Stimulated activated naive CD4-positive, alpha-beta T cell (primary cell): ENCODE measurements around the gene SDK1.
"Not testable (repeated sequence)": the region's sequence is repeated elsewhere in the genome, so short reads cannot be mapped to it uniquely, and the experiment has no call there.

Experiments used
- DNase-seq, 6 experiments: peaks; one replicate each; lab custom pipeline; 2025; lab: John Stamatoyannopoulos, UW

SDK1 gene

GRCh38 chr7:3927446-3928110, 626.5 kb downstream of the SDK1 start:
- DNase-seq: no peak

- no peak for DNase-seq
Observed at GRCh38 chr7:3928727-3929515, 627.9 kb downstream of the SDK1 start.

- DNase-seq: no peak
Observed at GRCh38 chr7:3931843-3932242, 630.8 kb downstream of the SDK1 start.

GRCh38 chr7:3937146-3937545, 636.1 kb downstream of the SDK1 start:
- no peak for DNase-seq

GRCh38 chr7:3937605-3938004, 636.6 kb downstream of the SDK1 start:
- DNase-seq: no peak

- DNase-seq: not testable (repeated sequence)
Observed at GRCh38 chr7:3941706-3942105, 640.7 kb downstream of the SDK1 start.

- DNase-seq: no peak
Observed at GRCh38 chr7:3942276-3942675, 641.2 kb downstream of the SDK1 start.

- DNase-seq: no peak
Observed at GRCh38 chr7:3942816-3943745, 642.0 kb downstream of the SDK1 start.

- no peak for DNase-seq
Observed at GRCh38 chr7:3943779-3944520, 642.9 kb downstream of the SDK1 start.

- DNase-seq: no peak
Observed at GRCh38 chr7:3949242-3949640, 648.2 kb downstream of the SDK1 start.

- no peak for DNase-seq
Observed at GRCh38 chr7:3950249-3950648, 649.2 kb downstream of the SDK1 start.

- no peak for DNase-seq
Observed at GRCh38 chr7:3951316-3952055, 650.4 kb downstream of the SDK1 start.

- DNase-seq: no peak
Observed at GRCh38 chr7:3953133-3953532, 652.1 kb downstream of the SDK1 start.

GRCh38 chr7:3953946-3954345, 652.9 kb downstream of the SDK1 start:
- no peak for DNase-seq

GRCh38 chr7:3955026-3955425, 654.0 kb downstream of the SDK1 start:
- no peak for DNase-seq

GRCh38 chr7:3955751-3956696, 655.0 kb downstream of the SDK1 start:
- DNase-seq: no peak

GRCh38 chr7:3956949-3957348, 655.9 kb downstream of the SDK1 start:
- no peak for DNase-seq

- no peak for DNase-seq
Observed at GRCh38 chr7:3957472-3958108, 656.5 kb downstream of the SDK1 start.

- no peak for DNase-seq
Observed at GRCh38 chr7:3958109-3958483, 657.0 kb downstream of the SDK1 start.
